ENCODE measurements around the gene METAP1D. TPM values are rescaled to one million over a fixed set of nuclear protein-coding genes. Genes with fewer than 3 reads are reported as not detected.

The METAP1D gene
- total RNA-seq, 1 experiment from 2014 or later = 32.4 TPM

DNA sequence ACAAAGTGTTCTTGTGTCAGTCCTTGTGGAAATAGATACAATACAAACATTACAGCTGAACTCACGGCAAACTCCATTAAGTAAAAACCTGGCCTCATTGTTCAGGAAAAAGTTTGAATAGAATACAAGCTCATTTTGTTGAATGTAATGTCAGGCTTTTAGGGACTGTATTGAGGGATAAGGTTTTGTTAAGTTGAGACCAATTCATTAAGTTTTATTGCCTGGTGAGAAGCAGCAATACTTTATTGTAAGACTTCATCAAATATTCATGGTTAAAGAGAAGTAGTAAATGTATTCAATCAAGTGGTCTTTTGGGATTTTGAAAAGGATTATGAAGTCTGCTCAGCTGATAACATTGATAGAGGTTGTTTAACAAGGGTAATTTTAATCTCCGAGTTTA, 35.4 kb upstream of the METAP1D start:
- Histone ChIP-seq H3K4me3 (no peak overlapping the region), H3K9me3 (ENCODE audit: insufficient read depth, low read depth) (no peaks in the 10 kb centered on the region), H4K20me1 (ENCODE audit: insufficient read depth) (peaks cover 5% of the 10 kb centered on the region; the same call in 1 of the 2 replicates), H3K27ac (no peak overlapping the region), H3K4me1 (replicated peaks; ENCODE audit: insufficient read depth) (no peaks in the 10 kb centered on the region), H3K4me2 (no peak overlapping the region), H3K9me2 (ENCODE audit: insufficient read depth) (no peaks in the 10 kb centered on the region), H3F3A (ENCODE audit: insufficient read depth, low read depth) (peaks cover 7% of the 10 kb centered on the region; the same call in 1 of the 2 replicates), H3K27me3 (ENCODE audit: insufficient read depth, low read depth) (no peaks in the 10 kb centered on the region), H3K79me2 (ENCODE audit: low read depth) (peaks cover 24% of the 10 kb centered on the region; the same call in 1 of the 2 replicates), H2AFZ (no peak overlapping the region), H3K36me3 (ENCODE audit: low read depth) (peaks cover 47% of the 10 kb centered on the region)
- TF ChIP-seq EZH2 (IDR thresholded peaks at IDR 0.05; ENCODE audit: low read depth) (no peak), CTCF (conservative IDR thresholded peaks at IDR 0.05) (no peak)
- intact Hi-C loops (cut with micrococcal nuclease; ENCODE audit: unreplicated experiment) = loop anchor here (10.0 kb wide), 1 partner anchor 500 kb away; no protein-coding TSS in a partner anchor
- no peak for DNase-seq
- CTCF ChIA-PET = interaction anchor here (0.5 kb wide), 1 partner anchor 159 kb away, joined by 3 read pairs; no protein-coding TSS in a partner anchor
- no TSS peak for BruUV-seq (replicated peaks)
- POLR2A ChIA-PET (ENCODE audit: unreplicated experiment) = no interaction called here

DNA sequence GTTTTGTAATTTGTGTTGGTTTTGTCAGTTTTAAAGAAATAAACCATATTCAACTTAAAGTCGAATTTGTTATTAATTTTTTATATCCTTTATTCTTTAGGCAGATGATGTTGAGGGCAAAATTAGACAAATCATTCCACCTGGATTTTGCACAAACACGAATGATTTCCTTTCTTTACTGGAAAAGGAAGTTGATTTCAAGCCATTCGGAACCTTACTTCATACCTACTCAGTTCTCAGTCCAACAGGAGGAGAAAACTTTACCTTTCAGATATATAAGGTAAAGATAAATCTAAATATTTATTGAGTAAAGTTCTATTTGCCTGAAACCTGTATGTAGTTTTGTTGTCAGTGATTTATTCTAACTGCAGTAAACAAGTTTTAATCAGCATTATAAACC, 34.5 kb upstream of the METAP1D start:
- Histone ChIP-seq H3K36me3 (ENCODE audit: low read depth) (peaks cover 43% of the 10 kb centered on the region), H3K27me3 (ENCODE audit: insufficient read depth, low read depth) (no peaks in the 10 kb centered on the region), H3K79me2 (ENCODE audit: low read depth) (peaks cover 16% of the 10 kb centered on the region; the same call in 1 of the 2 replicates), H4K20me1 (ENCODE audit: insufficient read depth) (peaks cover 8% of the 10 kb centered on the region; the same call in 1 of the 2 replicates), H3K4me2 (no peak overlapping the region), H3K4me3 (no peak overlapping the region), H3K27ac (no peak overlapping the region), H2AFZ (no peak overlapping the region), H3K4me1 (replicated peaks; ENCODE audit: insufficient read depth) (no peaks in the 10 kb centered on the region), H3F3A (ENCODE audit: insufficient read depth, low read depth) (peaks cover 7% of the 10 kb centered on the region; the same call in 1 of the 2 replicates), H3K9me3 (ENCODE audit: insufficient read depth, low read depth) (no peaks in the 10 kb centered on the region), H3K9me2 (ENCODE audit: insufficient read depth) (no peaks in the 10 kb centered on the region)
- BruUV-seq (replicated peaks) = no TSS peak
- POLR2A ChIA-PET (ENCODE audit: unreplicated experiment) = no interaction called here
- intact Hi-C loops (cut with micrococcal nuclease; ENCODE audit: unreplicated experiment) = loop anchor here (10.0 kb wide), 1 partner anchor 500 kb away; no protein-coding TSS in a partner anchor
- CTCF ChIA-PET = no interaction called here
- no peak for DNase-seq
- TF ChIP-seq CTCF (conservative IDR thresholded peaks at IDR 0.05) = no peak

GRCh38 chr2:171965661-171966060, 34.1 kb upstream of the METAP1D start:
- no peaks in the 10 kb centered on the region for H3K27me3 ChIP-seq (ENCODE audit: insufficient read depth, low read depth)
- intact Hi-C loops (cut with micrococcal nuclease; ENCODE audit: unreplicated experiment) = loop anchor here (10.0 kb wide), 1 partner anchor 499 kb away; no protein-coding TSS in a partner anchor

More at GRCh38 chr2:171965661-171966060, 34.1 kb upstream of the METAP1D start:
- no peak overlapping the region for H3K4me3 ChIP-seq
- H3K4me1 ChIP-seq (replicated peaks; ENCODE audit: insufficient read depth) = no peaks in the 10 kb centered on the region
- no peaks in the 10 kb centered on the region for H3K9me3 ChIP-seq (ENCODE audit: insufficient read depth, low read depth)
- no peak for TF ChIP-seq EZH2 (IDR thresholded peaks at IDR 0.05; ENCODE audit: low read depth)
- TF ChIP-seq CTCF (conservative IDR thresholded peaks at IDR 0.05) = no peak
- BruUV-seq (replicated peaks) = no TSS peak
- DNase-seq = no peak
- no peak overlapping the region for H2AFZ ChIP-seq
- H3K4me2 ChIP-seq = no peak overlapping the region
- no peaks in the 10 kb centered on the region for H3K9me2 ChIP-seq (ENCODE audit: insufficient read depth)
- peaks cover 7% of the 10 kb centered on the region; the same call in 1 of the 2 replicates for H3F3A ChIP-seq (ENCODE audit: insufficient read depth, low read depth)
- CTCF ChIA-PET = no interaction called here
- peaks cover 43% of the 10 kb centered on the region for H3K36me3 ChIP-seq (ENCODE audit: low read depth)
- H3K27ac ChIP-seq = no peak overlapping the region
- peaks cover 12% of the 10 kb centered on the region; the same call in 1 of the 2 replicates for H3K79me2 ChIP-seq (ENCODE audit: low read depth)
- POLR2A ChIA-PET (ENCODE audit: unreplicated experiment) = no interaction called here
- peaks cover 8% of the 10 kb centered on the region; the same call in 1 of the 2 replicates for H4K20me1 ChIP-seq (ENCODE audit: insufficient read depth)

Data from PC-9 (cell line).